ENCODE results near the gene CDO1. TPM values are rescaled to one million over a fixed set of nuclear protein-coding genes. Genes with fewer than 3 reads are reported as not detected.

CDO1 gene
- polyA plus RNA-seq, 2 of the 4 experiments (the other 2 are of a cell fraction), result not detected

DNA sequence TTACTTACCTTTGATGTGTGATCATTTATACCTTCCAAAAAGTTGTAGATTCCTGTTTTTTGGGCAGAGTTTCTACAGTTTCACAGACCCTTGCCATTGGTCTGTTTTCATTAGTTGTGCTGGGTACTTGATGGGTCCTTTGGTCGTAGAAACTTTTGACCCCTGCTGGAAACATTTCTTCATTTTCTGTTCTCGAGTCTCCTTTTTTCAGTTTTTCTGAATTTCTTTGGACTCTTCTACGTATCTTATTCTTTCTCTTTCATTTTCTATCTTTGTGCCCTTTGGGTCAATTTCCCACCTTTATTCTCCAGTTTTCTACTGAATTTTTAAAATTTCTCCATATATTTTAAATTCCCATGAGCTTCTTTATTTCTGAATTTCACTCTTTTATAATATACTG, 41.9 kb upstream of the CDO1 start (continued):
- TF ChIP-seq, protein P1, sequence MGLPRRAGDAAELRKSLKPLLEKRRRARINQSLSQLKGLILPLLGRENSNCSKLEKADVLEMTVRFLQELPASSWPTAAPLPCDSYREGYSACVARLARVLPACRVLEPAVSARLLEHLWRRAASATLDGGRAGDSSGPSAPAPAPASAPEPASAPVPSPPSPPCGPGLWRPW (IDR thresholded peaks at IDR 0.05), result no peak
- TF ChIP-seq FOXS1 (CRISPR knock-in tag; IDR thresholded peaks at IDR 0.05), result no peak

DNA sequence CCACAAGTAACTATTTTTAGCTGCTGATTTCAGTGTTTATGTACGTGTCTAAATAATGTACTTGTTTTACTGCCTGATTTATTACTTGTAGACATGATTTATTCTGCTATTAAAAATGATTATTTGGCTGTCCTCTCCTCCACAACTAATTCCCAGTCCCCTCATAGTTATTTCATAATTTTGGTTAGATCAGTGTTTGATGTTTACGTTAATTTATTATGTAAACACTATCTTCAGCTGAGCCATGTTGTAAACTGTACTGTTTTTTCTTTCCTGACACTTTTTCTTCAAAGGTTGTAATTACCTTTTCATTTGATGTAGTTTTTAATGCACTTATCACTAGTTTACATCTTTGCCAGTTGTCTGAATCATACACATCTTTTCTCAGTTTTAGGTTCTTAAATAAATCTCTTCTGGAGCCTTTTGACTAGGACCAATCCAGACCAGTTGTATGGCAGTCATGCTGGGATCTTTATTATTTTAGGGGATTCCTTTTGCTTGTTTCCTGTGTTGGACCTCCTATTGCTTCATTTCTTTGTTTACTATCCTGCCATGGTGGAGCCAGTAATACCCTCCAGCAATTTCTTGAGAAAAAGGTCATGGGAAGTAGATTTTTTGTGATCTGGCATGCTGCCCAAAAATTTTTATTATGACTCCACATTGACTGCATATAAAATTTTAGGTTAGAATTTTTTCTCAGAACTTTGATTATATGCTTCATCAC, 41.3 kb upstream of the CDO1 start:
- Histone ChIP-seq H3K4me3 (no peak overlapping the region), H3K9me3 (peaks cover 5% of the 10 kb centered on the region; the same call in 1 of the 3 replicates), H3K27ac (no peak overlapping the region), H3K4me1 (peaks cover 28% of the 10 kb centered on the region), H3K4me2 (peak overlapping the region; percentile 51)
- ATAC-seq (peak in 1 of 2 experiments; percentile 66; a peak in 3 of 6 replicates), FAIRE-seq (no peak), DNase-seq (ENCODE audit: low read depth in 1 of 2, low spot score in 1 of 2) (peak in 1 of 2 experiments; percentile 43)
- ChIA-PET CTCF (interaction anchor here (1.5 kb wide), 1 partner anchor 19 kb away, joined by 3 read pairs; no protein-coding TSS in a partner anchor), POLR2A (no interaction called here)
- TF ChIP-seq KDM5A (IDR thresholded peaks at IDR 0.05), result no peak
- TF ChIP-seq PHF8 (IDR thresholded peaks at IDR 0.05; ENCODE audit: borderline replicate concordance, low read depth), result no peak
- no peak for TF ChIP-seq RAD21 (conservative IDR thresholded peaks at IDR 0.05 in 1 of 2, IDR thresholded peaks at IDR 0.05 in 1 of 2)
- no peak for TF ChIP-seq NPAS2 (CRISPR knock-in tag; IDR thresholded peaks at IDR 0.05; ENCODE audit: borderline replicate concordance)
- no peak for TF ChIP-seq RARB (CRISPR knock-in tag; IDR thresholded peaks at IDR 0.05)
- TF ChIP-seq CEBPB (IDR thresholded peaks at IDR 0.05), result peak; percentile 7 to 60; a peak in 2 of 4 replicates
- TF ChIP-seq, protein P2, sequence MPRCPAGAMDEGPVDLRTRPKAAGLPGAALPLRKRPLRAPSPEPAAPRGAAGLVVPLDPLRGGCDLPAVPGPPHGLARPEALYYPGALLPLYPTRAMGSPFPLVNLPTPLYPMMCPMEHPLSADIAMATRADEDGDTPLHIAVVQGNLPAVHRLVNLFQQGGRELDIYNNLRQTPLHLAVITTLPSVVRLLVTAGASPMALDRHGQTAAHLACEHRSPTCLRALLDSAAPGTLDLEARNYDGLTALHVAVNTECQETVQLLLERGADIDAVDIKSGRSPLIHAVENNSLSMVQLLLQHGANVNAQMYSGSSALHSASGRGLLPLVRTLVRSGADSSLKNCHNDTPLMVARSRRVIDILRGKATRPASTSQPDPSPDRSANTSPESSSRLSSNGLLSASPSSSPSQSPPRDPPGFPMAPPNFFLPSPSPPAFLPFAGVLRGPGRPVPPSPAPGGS (IDR thresholded peaks at IDR 0.05), result no peak
- 52% methylated on average over 2 of the region's 2 CpGs for WGBS (ENCODE audit: missing lambda C conversion rate)

DNA sequence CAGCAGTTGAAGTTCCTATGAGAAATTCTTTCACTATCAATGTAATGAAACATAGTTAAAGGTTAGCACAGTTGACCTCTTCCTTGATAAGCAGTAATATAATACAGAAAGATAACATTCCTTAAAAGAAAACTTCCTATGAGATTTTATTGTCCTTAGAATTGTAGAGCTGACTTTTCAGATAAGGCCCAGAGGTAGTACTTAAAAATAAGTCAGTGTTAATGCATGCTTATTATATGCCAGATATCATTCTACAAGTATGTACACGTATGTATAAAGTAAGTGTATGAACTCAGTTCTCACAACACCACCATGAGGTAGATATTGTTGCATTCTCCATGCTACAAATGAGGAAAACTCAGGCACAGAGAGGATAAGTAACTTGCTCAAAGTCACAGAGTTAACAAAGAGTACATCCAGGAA, 40.6 kb upstream of the CDO1 start:
- ChIA-PET POLR2A (no interaction called here), CTCF (no interaction called here)
- Histone ChIP-seq H3K9me3 (0 out of 3 replicates have a peak, but pooled peaks cover 2% of the 10 kb centered on the region), H3K4me1 (peaks cover 28% of the 10 kb centered on the region), H3K4me2 (no peak overlapping the region; the same call in 2 of the 3 replicates), H3K4me3 (no peak overlapping the region), H3K27ac (no peak overlapping the region)
- 81% methylated on average over 1 of the region's 1 CpG for WGBS (ENCODE audit: missing lambda C conversion rate)
- ATAC-seq, result no peak
- DNase-seq (ENCODE audit: low read depth in 1 of 2, low spot score in 1 of 2), result no peak
- no peak for FAIRE-seq
- TF ChIP-seq EHMT2 (IDR thresholded peaks at IDR 0.05; ENCODE audit: low read depth) (no peak), JUNB (IDR thresholded peaks at IDR 0.05) (no peak), FOXS1 (CRISPR knock-in tag; IDR thresholded peaks at IDR 0.05) (no peak), CHD2 (IDR thresholded peaks at IDR 0.05; ENCODE audit: low read length, partially characterized antibody) (no peak)
- TF ChIP-seq, protein P3, sequence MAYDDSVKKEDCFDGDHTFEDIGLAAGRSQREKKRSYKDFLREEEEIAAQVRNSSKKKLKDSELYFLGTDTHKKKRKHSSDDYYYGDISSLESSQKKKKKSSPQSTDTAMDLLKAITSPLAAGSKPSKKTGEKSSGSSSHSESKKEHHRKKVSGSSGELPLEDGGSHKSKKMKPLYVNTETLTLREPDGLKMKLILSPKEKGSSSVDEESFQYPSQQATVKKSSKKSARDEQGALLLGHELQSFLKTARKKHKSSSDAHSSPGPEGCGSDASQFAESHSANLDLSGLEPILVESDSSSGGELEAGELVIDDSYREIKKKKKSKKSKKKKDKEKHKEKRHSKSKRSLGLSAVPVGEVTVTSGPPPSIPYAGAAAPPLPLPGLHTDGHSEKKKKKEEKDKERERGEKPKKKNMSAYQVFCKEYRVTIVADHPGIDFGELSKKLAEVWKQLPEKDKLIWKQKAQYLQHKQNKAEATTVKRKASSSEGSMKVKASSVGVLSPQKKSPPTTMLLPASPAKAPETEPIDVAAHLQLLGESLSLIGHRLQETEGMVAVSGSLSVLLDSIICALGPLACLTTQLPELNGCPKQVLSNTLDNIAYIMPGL (CRISPR knock-in tag; IDR thresholded peaks at IDR 0.05; ENCODE audit: borderline replicate concordance), result no peak
- TF ChIP-seq, protein P1 (IDR thresholded peaks at IDR 0.05), result no peak

DNA sequence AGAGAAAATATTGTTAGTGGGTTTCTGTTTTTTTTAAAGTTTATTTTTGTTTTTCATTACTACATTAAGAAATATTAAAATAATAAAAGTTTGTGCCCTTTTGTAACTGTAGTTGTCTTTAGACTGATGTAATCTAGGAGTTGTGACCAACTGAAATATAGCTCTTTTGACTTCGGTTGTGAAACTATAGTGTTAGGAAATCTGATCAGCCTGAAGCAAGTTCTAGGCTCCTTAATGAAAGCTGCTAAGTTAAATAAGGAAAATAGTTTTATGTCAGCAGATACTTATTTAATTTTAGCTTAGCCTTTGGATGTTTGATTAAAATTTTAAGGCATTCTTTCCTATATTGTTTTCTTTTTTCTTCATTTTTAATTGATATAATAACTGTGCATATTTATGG, 39.5 kb upstream of the CDO1 start:
- POLR2A ChIA-PET, result no interaction called here
- WGBS (ENCODE audit: missing lambda C conversion rate), result 70% methylated on average over 1 of the region's 1 CpG
- no peak for ATAC-seq
- Histone ChIP-seq H3K9me3 (0 out of 3 replicates have a peak, but pooled peaks cover 2% of the 10 kb centered on the region), H3K4me3 (no peak overlapping the region), H3K27ac (no peak overlapping the region), H3K4me2 (no peak overlapping the region; the same call in 2 of the 3 replicates), H3K4me1 (peaks cover 32% of the 10 kb centered on the region)
- no peak for DNase-seq (ENCODE audit: low read depth in 1 of 2, low spot score in 1 of 2)
- no peak for TF ChIP-seq SREBF2 (IDR thresholded peaks at IDR 0.05)
- TF ChIP-seq SMC3 (IDR thresholded peaks at IDR 0.05), result no peak
- TF ChIP-seq, protein P1 (IDR thresholded peaks at IDR 0.05), result no peak
- no peak for TF ChIP-seq MAFK (IDR thresholded peaks at IDR 0.05; ENCODE audit: partially characterized antibody)
- TF ChIP-seq MAZ (IDR thresholded peaks at IDR 0.05; ENCODE audit: borderline replicate concordance, low read depth, low read length), result no peak
- no peak for TF ChIP-seq ZSCAN20 (CRISPR knock-in tag; IDR thresholded peaks at IDR 0.05)
- TF ChIP-seq NPAS2 (CRISPR knock-in tag; IDR thresholded peaks at IDR 0.05; ENCODE audit: borderline replicate concordance), result no peak
- CTCF ChIA-PET, result interaction anchor here (1.1 kb wide), 1 partner anchor 11 kb away, joined by 4 read pairs; no protein-coding TSS in a partner anchor
- no peak for FAIRE-seq

All from A549 (cell line).